MG63 (cell line): ENCODE data around the gene PIP5K1B. TPM values are rescaled to one million over a fixed set of nuclear protein-coding genes. Genes with fewer than 3 reads are reported as not detected.
A peak's percentile ranks its signal among the peaks of the same experiment; 100 is the strongest.

Source experiments
- DNase-seq: peaks from one replicate; pipeline ENCODE4 v3.0.0-alpha.2; 2020
- H3K27me3 ChIP-seq: fragments of 250-450 bp; sonication (Bioruptor Pico); 2 replicates; pipeline ENCODE4 v1.5.1; 2020; ENCODE audit warnings: mild to moderate bottlenecking, moderate library complexity
- H3K36me3 ChIP-seq: fragments of 250-450 bp; sonication (Bioruptor Pico); 2 replicates; pipeline ENCODE4 v1.5.1; 2020; ENCODE audit warnings: mild to moderate bottlenecking, moderate library complexity
- H3K4me3 ChIP-seq: fragments of 250-450 bp; sonication (Bioruptor Pico); 2 replicates; pipeline ENCODE4 v1.5.1; 2020; ENCODE audit warnings: mild to moderate bottlenecking, moderate library complexity
- H3K9me3 ChIP-seq: fragments of 250-450 bp; sonication (Bioruptor Pico); 2 replicates; pipeline ENCODE4 v1.5.1; 2020; ENCODE audit warnings: mild to moderate bottlenecking, moderate library complexity
- total RNA-seq: library from RNA; depleted of rRNA; stranded (reverse); fragments of >200 nt; shearing (Covaris generic); gene quantifications from 2 replicates; pipeline ENCODE4 v1.2.3, GENCODE V29; 2014; ENCODE audit warnings: low replicate concordance

Gene PIP5K1B
- total RNA-seq, 1 experiment from 2014 or later: not detected

DNA sequence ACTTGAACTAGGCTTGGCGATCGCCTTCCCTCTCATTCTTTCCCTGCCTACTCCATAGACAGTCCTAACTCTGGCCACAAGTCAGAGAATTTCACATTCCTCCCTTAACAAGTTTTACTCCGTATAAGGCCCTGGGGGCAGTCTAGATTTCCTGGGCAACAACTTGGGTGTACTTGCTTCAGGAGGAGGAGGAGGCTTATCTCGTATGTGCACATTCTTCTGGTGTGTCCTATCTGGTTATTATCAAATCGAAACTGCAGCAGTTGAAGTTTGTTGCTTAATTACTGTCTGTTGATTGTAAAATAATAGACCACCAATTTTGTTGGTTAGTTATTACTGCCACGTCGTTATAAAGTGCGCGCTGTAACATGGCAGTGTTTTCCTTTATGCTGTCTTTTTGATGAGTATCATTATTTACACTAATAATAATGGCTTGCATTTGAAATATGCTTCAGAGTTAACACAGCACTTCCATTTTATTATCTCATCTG is 42.0 kb downstream of the PIP5K1B start:
- DNase-seq: no peak
- H3K9me3 ChIP-seq: no peaks in the 10 kb centered on the region
- H3K36me3 ChIP-seq: no peaks in the 10 kb centered on the region
- no peak overlapping the region for H3K4me3 ChIP-seq
- no peaks in the 10 kb centered on the region for H3K27me3 ChIP-seq

DNA sequence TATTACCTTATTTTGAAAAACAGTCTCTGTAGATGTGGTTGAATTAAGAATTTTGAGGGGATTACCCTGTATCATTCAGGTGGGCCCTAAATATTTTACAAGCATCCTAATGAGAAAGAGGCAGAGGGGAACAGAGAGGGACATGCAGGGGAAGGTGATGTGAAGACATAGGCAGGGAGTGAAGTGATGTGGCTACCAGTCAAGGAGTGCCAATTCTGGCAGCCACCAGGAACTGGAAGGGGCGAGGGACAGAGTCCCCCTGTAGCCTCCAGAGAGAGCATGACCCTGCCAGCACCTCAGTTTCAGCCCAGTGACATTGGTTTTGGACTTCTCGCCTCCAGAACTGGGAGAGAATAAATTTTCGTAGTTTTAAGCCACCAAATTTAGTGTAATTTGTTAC is 44.1 kb downstream of the PIP5K1B start:
- Histone ChIP-seq H3K4me3 (no peak overlapping the region), H3K36me3 (no peaks in the 10 kb centered on the region), H3K27me3 (no peaks in the 10 kb centered on the region), H3K9me3 (no peaks in the 10 kb centered on the region)
- DNase-seq: no peak

- Histone ChIP-seq H3K4me3 (no peak overlapping the region), H3K36me3 (no peaks in the 10 kb centered on the region), H3K27me3 (no peaks in the 10 kb centered on the region), H3K9me3 (no peaks in the 10 kb centered on the region)
- DNase-seq: no peak
Measured at GRCh38 chr9:68749579-68750159, 44.6 kb downstream of the PIP5K1B start.

GRCh38 chr9:68750255-68750654 is 45.2 kb downstream of the PIP5K1B start:
- DNase-seq: no peak
- Histone ChIP-seq H3K36me3 (no peaks in the 10 kb centered on the region), H3K9me3 (no peaks in the 10 kb centered on the region), H3K27me3 (no peaks in the 10 kb centered on the region), H3K4me3 (no peak overlapping the region)

- Histone ChIP-seq H3K27me3 (no peaks in the 10 kb centered on the region), H3K4me3 (no peak overlapping the region), H3K36me3 (no peaks in the 10 kb centered on the region), H3K9me3 (no peaks in the 10 kb centered on the region)
- DNase-seq: no peak
Measured at GRCh38 chr9:68750786-68751185, 45.7 kb downstream of the PIP5K1B start.

DNA sequence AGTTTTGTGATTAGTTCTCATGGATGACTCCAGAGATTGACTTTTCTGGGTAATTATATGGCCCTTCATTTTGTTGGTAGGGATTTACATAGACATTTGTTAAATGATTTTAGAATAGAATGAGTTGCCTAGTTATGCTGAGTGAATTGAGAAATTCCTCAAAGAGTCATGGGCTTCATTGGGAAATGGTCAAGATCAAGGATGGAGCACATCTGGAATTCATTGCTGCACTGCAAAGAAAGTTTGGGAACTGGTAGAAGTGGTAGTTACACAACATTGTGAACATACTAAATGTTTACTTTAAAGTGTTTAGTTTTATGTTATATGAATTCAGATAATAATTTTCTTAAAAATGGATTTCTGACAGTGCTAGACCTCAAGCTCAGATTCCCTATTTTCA is 46.5 kb downstream of the PIP5K1B start:
- Histone ChIP-seq H3K36me3 (no peaks in the 10 kb centered on the region), H3K9me3 (no peaks in the 10 kb centered on the region), H3K4me3 (no peak overlapping the region), H3K27me3 (no peaks in the 10 kb centered on the region)
- DNase-seq: no peak

GRCh38 chr9:68755051-68755450 is 50.0 kb downstream of the PIP5K1B start:
- no peak for DNase-seq
- Histone ChIP-seq H3K36me3 (no peaks in the 10 kb centered on the region), H3K27me3 (no peaks in the 10 kb centered on the region), H3K4me3 (no peak overlapping the region), H3K9me3 (no peaks in the 10 kb centered on the region)

GRCh38 chr9:68755752-68756151 is 50.7 kb downstream of the PIP5K1B start:
- no peak overlapping the region for H3K4me3 ChIP-seq
- no peaks in the 10 kb centered on the region for H3K36me3 ChIP-seq
- no peaks in the 10 kb centered on the region for H3K27me3 ChIP-seq
- H3K9me3 ChIP-seq: no peaks in the 10 kb centered on the region
- no peak for DNase-seq

- no peak for DNase-seq
- Histone ChIP-seq H3K36me3 (no peaks in the 10 kb centered on the region), H3K27me3 (no peaks in the 10 kb centered on the region), H3K4me3 (no peak overlapping the region), H3K9me3 (no peaks in the 10 kb centered on the region)
Measured at GRCh38 chr9:68759981-68760673, 55.1 kb downstream of the PIP5K1B start.

DNA sequence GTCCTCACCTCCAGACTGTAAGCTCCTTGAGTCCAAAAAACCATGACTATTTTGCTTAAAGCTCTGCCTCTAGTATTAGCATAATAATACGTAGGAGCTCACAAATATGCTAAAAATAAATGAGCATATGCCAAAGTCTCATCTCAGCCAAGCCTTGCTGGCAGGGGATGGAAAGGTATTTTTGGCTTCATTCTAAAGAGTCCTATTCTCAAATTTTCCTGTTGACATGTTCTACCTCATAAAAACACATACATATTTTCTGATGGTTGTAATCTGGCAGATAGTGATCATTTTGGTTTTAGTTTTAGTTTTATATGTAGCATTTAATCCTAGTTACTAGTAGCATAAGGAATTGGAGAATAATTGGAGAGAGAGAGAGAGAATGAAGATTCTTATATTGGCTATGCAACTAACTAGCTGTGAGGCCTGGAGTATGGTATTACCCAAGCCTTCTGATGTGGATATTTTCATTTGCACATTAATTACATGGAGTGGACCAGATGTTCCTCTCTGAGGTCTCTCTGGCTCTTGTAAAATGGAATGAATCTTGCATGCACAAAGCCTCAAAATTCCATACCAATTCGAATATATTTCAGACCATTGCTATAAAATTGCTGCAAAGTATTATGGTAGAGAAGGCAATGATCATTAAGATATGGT is 55.8 kb downstream of the PIP5K1B start:
- H3K9me3 ChIP-seq: no peaks in the 10 kb centered on the region
- no peak overlapping the region for H3K4me3 ChIP-seq
- H3K27me3 ChIP-seq: no peaks in the 10 kb centered on the region
- no peak for DNase-seq
- H3K36me3 ChIP-seq: no peaks in the 10 kb centered on the region

- no peak overlapping the region for H3K4me3 ChIP-seq
- no peak for DNase-seq
- H3K9me3 ChIP-seq: no peaks in the 10 kb centered on the region
- H3K27me3 ChIP-seq: no peaks in the 10 kb centered on the region
- H3K36me3 ChIP-seq: no peaks in the 10 kb centered on the region
Measured at GRCh38 chr9:68762570-68762969, 57.5 kb downstream of the PIP5K1B start.

DNA sequence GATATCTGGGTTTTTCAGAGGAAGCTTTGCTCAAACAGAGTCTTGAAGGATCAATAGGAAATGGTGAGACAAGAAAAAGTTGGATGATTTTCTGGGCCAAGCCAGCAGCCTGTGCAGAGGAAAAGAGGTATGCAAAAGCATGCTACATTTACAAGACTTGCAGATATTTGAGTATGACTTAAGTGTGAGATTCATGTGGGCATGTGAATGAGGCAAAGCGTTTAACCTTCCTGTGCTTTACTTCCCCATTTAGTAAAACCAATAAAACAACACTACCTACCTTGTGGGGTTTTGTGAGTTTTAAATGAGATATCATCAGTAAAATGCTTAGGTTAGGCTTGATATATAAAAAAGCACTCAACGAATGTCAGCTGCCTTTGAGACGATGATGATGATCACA is 58.1 kb downstream of the PIP5K1B start:
- Histone ChIP-seq H3K36me3 (no peaks in the 10 kb centered on the region), H3K4me3 (no peak overlapping the region), H3K27me3 (no peaks in the 10 kb centered on the region), H3K9me3 (no peaks in the 10 kb centered on the region)
- no peak for DNase-seq

DNA sequence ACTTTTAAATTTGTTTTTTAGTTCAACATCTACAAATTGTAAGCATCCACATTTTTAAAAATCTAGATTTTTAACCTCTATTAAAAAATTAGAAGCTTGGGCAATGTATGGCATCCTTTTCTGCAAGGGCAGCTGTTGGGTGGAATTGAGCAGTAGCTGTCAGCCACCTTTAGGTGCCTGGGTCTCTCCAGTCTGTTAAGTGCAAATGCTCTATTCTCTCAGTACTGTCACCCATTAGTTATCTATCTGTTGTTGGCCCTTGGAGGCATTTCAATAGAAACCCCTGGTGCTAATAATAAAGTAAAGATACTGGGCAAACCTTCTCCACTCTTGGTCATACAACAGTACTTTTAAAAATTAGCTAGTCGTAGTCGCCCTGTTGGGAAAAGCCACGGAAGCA is 63.6 kb downstream of the PIP5K1B start:
- H3K4me3 ChIP-seq: no peak overlapping the region
- DNase-seq: no peak
- no peaks in the 10 kb centered on the region for H3K36me3 ChIP-seq
- no peaks in the 10 kb centered on the region for H3K27me3 ChIP-seq
- no peaks in the 10 kb centered on the region for H3K9me3 ChIP-seq

GRCh38 chr9:68769852-68770251 is 64.8 kb downstream of the PIP5K1B start:
- H3K36me3 ChIP-seq: no peaks in the 10 kb centered on the region
- no peaks in the 10 kb centered on the region for H3K27me3 ChIP-seq
- H3K9me3 ChIP-seq: no peaks in the 10 kb centered on the region
- no peak overlapping the region for H3K4me3 ChIP-seq
- DNase-seq: no peak

- Histone ChIP-seq H3K36me3 (no peaks in the 10 kb centered on the region), H3K4me3 (no peak overlapping the region), H3K9me3 (no peaks in the 10 kb centered on the region), H3K27me3 (no peaks in the 10 kb centered on the region)
- no peak for DNase-seq
Measured at GRCh38 chr9:68771376-68771775, 66.3 kb downstream of the PIP5K1B start.

- peak; percentile 3 for DNase-seq
- H3K27me3 ChIP-seq: no peaks in the 10 kb centered on the region
- H3K36me3 ChIP-seq: no peaks in the 10 kb centered on the region
- no peak overlapping the region for H3K4me3 ChIP-seq
- H3K9me3 ChIP-seq: no peaks in the 10 kb centered on the region
Measured at GRCh38 chr9:68775003-68775730, 70.1 kb downstream of the PIP5K1B start.

GRCh38 chr9:68777070-68777763 is 72.2 kb downstream of the PIP5K1B start:
- Histone ChIP-seq H3K4me3 (no peak overlapping the region), H3K36me3 (no peaks in the 10 kb centered on the region), H3K27me3 (no peaks in the 10 kb centered on the region), H3K9me3 (no peaks in the 10 kb centered on the region)
- no peak for DNase-seq
